Small intestine (tissue), 7 donors: ENCODE results near the gene RAB40C. TPM values are rescaled to one million over a fixed set of nuclear protein-coding genes. Genes with fewer than 3 reads are reported as not detected.
A peak's percentile ranks its signal among the peaks of the same experiment; 100 is the strongest.

Experiments
- DNase-seq, 2 donors: peaks; one replicate each; pipeline versions ENCODE4 v3.0.0 to v3.0.0-alpha.2; 2013
- FAIRE-seq: peaks from 2 replicates; lab custom pipeline; 2012; peaks lifted over from hg19 to GRCh38; lab: Jason Lieb, UNC
- H3K27ac ChIP-seq, 3 donors: one replicate each; pipeline ENCODE4 v1.5.1; 2013; ENCODE audit warnings: low read length in 2 of 3, mild to moderate bottlenecking in 2 of 3, control low read depth in 1 of 3, inconsistent platforms in 1 of 3, low read depth in 1 of 3, moderate library complexity in 1 of 3
- H3K27me3 ChIP-seq, 3 donors: one replicate each; pipeline ENCODE4 v1.6.1; 2013; ENCODE audit warnings: low read length in 3 of 3, inconsistent platforms in 1 of 3; ENCODE audit not compliant: control insufficient read depth in 3 of 3, insufficient read depth in 3 of 3
- H3K36me3 ChIP-seq, 3 donors: one replicate each; pipeline ENCODE4 v1.6.1; 2013; ENCODE audit warnings: low read length in 3 of 3, inconsistent platforms in 1 of 3, low read depth in 1 of 3, mild to moderate bottlenecking in 1 of 3, moderate library complexity in 1 of 3; ENCODE audit not compliant: control insufficient read depth in 3 of 3, insufficient read depth in 2 of 3
- H3K4me1 ChIP-seq, 3 donors: one replicate each; pipeline ENCODE4 v1.6.1; 2013; ENCODE audit warnings: low read length in 2 of 3, inconsistent platforms in 1 of 3, low read depth in 1 of 3, mild to moderate bottlenecking in 1 of 3, moderate library complexity in 1 of 3; ENCODE audit not compliant: control insufficient read depth in 3 of 3, insufficient read depth in 2 of 3
- H3K4me3 ChIP-seq, 3 donors: one replicate each; pipeline ENCODE4 v1.5.1; 2013; ENCODE audit warnings: low read length in 3 of 3, control low read depth in 1 of 3, inconsistent platforms in 1 of 3, low read depth in 1 of 3, mild to moderate bottlenecking in 1 of 3, moderate library complexity in 1 of 3
- H3K9me3 ChIP-seq, 2 donors: one replicate each; pipeline ENCODE4 v1.6.1; 2013; ENCODE audit warnings: low read depth in 1 of 2, low read length in 1 of 2; ENCODE audit not compliant: control insufficient read depth in 2 of 2, insufficient read depth in 1 of 2
- WGBS, 3 donors: extraction: QIAGEN DNeasy Blood & Tissue Kit; methylation state at CpG; one replicate each; pipeline ENCODE4 v1.1.7; 2013; 5-methylcytosine and 5-hydroxymethylcytosine counted together
- polyA plus RNA-seq, 4 donors: library from polyadenylated mRNA; stranded (reverse) in 3 of 4; unstranded in 1 of 4; fragments of 200-250 nt in 3 of 4; fragments of 120-200 nt in 1 of 4; gene quantifications; one replicate each; pipeline versions ENCODE4 v1.2.1 to v1.2.3, GENCODE V29; 2013
- donor health status: healthy with polysubstance abuse.
- donor health status: control.
- donor health status: control.
- donor health status: Bipolar disorder and iron deficiency.
- donor health status: healthy.

RAB40C gene
- polyA plus RNA-seq, 4 donors: 28.9 to 49.0 (median 34.6) TPM

- Histone ChIP-seq H3K9me3 (no peaks in the 10 kb centered on the region), H3K36me3 (peaks cover 16 to 97% (median 28%) of the 10 kb centered on the region in 3 donors), H3K4me1 (no peaks in the 10 kb centered on the region), H3K4me3 (no peak overlapping the region), H3K27me3 (no peaks in the 10 kb centered on the region), H3K27ac (no peak overlapping the region)
- no peak for DNase-seq
- no peak for FAIRE-seq
- WGBS, 3 donors: 93 to 95% (median 93%) methylated on average over 41 to 54 of the region's 54 CpGs
These were observed 40.2 kb upstream of the RAB40C start for GRCh38 chr16:549544-550263.

GRCh38 chr16:551210-551609 is 38.7 kb upstream of the RAB40C start:
- 97 to 98% (median 97%) methylated on average over 21 to 28 of the region's 28 CpGs for WGBS, 3 donors
- DNase-seq (no peak), FAIRE-seq (no peak)
- Histone ChIP-seq H3K36me3 (peaks cover 16 to 88% (median 28%) of the 10 kb centered on the region in 3 donors), H3K4me3 (no peak overlapping the region), H3K9me3 (no peaks in the 10 kb centered on the region), H3K4me1 (no peaks in the 10 kb centered on the region), H3K27me3 (no peaks in the 10 kb centered on the region), H3K27ac (no peak overlapping the region)

- Histone ChIP-seq H3K4me3 (no peak overlapping the region), H3K9me3 (no peaks in the 10 kb centered on the region), H3K36me3 (peaks cover 16 to 78% (median 28%) of the 10 kb centered on the region in 3 donors), H3K4me1 (no peaks in the 10 kb centered on the region), H3K27me3 (no peaks in the 10 kb centered on the region), H3K27ac (no peak overlapping the region)
- no peak for FAIRE-seq
- 97 to 98% (median 97%) methylated on average over 29 to 35 of the region's 35 CpGs for WGBS, 3 donors
- DNase-seq: no peak
These were observed 37.7 kb upstream of the RAB40C start for GRCh38 chr16:552171-552570.

- Histone ChIP-seq H3K4me3 (no peak overlapping the region), H3K4me1 (peaks cover 0 to 1% (median 0%) of the 10 kb centered on the region in 3 donors), H3K27ac (no peak overlapping the region), H3K9me3 (no peaks in the 10 kb centered on the region), H3K36me3 (peaks cover 12 to 63% (median 24%) of the 10 kb centered on the region in 3 donors), H3K27me3 (peaks cover 0 to 12% (median 5%) of the 10 kb centered on the region in 3 donors)
- FAIRE-seq (no peak), DNase-seq (no peak)
- WGBS, 3 donors: 92 to 95% (median 93%) methylated on average over 27 to 33 of the region's 33 CpGs
These were observed 36.1 kb upstream of the RAB40C start for GRCh38 chr16:553601-554296.

- Histone ChIP-seq H3K4me1 (peaks cover 0 to 7% (median 0%) of the 10 kb centered on the region in 3 donors), H3K27ac (no peak overlapping the region), H3K4me3 (no peak overlapping the region), H3K36me3 (peaks cover 12 to 58% (median 24%) of the 10 kb centered on the region in 3 donors), H3K27me3 (peaks cover 2 to 17% (median 8%) of the 10 kb centered on the region in 3 donors), H3K9me3 (no peaks in the 10 kb centered on the region)
- DNase-seq (no peak), FAIRE-seq (no peak)
- 71 to 85% (median 78%) methylated on average over 11 of the region's 11 CpGs for WGBS, 3 donors
These were observed 35.6 kb upstream of the RAB40C start for GRCh38 chr16:554297-554621.

GRCh38 chr16:554640-555365 is 35.1 kb upstream of the RAB40C start:
- H3K4me1 ChIP-seq: peaks cover 0 to 10% (median 0%) of the 10 kb centered on the region in 3 donors
- peaks cover 2 to 23% (median 8%) of the 10 kb centered on the region in 3 donors for H3K27me3 ChIP-seq
- 34 to 72% (median 48%) methylated on average over 52 to 54 of the region's 54 CpGs for WGBS, 3 donors
- no peak for FAIRE-seq
- peak in 1 of 2 donors; percentile 68 for DNase-seq
- H3K27ac ChIP-seq: no peak overlapping the region
- H3K4me3 ChIP-seq: no peak overlapping the region
- H3K9me3 ChIP-seq: no peaks in the 10 kb centered on the region
- peaks cover 12 to 53% (median 19%) of the 10 kb centered on the region in 3 donors for H3K36me3 ChIP-seq

GRCh38 chr16:555528-556473 is 34.1 kb upstream of the RAB40C start:
- Histone ChIP-seq H3K27me3 (peaks cover 3 to 25% (median 10%) of the 10 kb centered on the region in 3 donors), H3K27ac (no peak overlapping the region), H3K4me3 (no peak overlapping the region), H3K9me3 (no peaks in the 10 kb centered on the region), H3K4me1 (peaks cover 0 to 10% (median 0%) of the 10 kb centered on the region in 3 donors), H3K36me3 (peaks cover 12 to 43% (median 19%) of the 10 kb centered on the region in 3 donors)
- WGBS, 3 donors: 66 to 81% (median 77%) methylated on average over 27 to 32 of the region's 32 CpGs
- DNase-seq (no peak), FAIRE-seq (no peak)
